Sigmoid colon (tissue), 7 donors: ENCODE data around the gene CYP26B1. TPM values are rescaled to one million over a fixed set of nuclear protein-coding genes. Genes with fewer than 3 reads are reported as not detected.

Experiments
- DNase-seq: peaks from one replicate; pipeline ENCODE4 v3.0.0-alpha.2; 2019
- H3K27ac ChIP-seq, 4 donors: fragments of 200-600 bp; sonication (generic); one replicate each; pipeline ENCODE4 v1.5.1; 2016 to 2019; ENCODE audit warnings: mild to moderate bottlenecking in 1 of 4
- H3K27me3 ChIP-seq, 3 donors: fragments of 200-600 bp; sonication (generic); one replicate each; pipeline ENCODE4 v1.5.1; 2019; ENCODE audit warnings: mild to moderate bottlenecking in 1 of 3
- H3K36me3 ChIP-seq, 4 donors: fragments of 200-600 bp; sonication (generic); one replicate each; pipeline ENCODE4 v1.5.1; 2016 to 2019
- H3K4me1 ChIP-seq, 4 donors: fragments of 200-600 bp; sonication (generic); one replicate each; pipeline ENCODE4 v1.5.1; 2017 to 2019
- H3K4me3 ChIP-seq, 4 donors: fragments of 200-600 bp; sonication (generic); one replicate each; pipeline ENCODE4 v1.5.1; 2017 to 2019; ENCODE audit warnings: mild to moderate bottlenecking in 2 of 4, moderate library complexity in 1 of 4
- H3K9me3 ChIP-seq, 4 donors: fragments of 200-600 bp in 3 of 4; sonication (generic) in 3 of 4; one replicate each; pipeline versions ENCODE4 v1.5.1 to v1.6.1; 2013 to 2019
- CTCF ChIP-seq, 4 experiments: fragments of 450-650 bp in 3 of 4; fragments of 200-600 bp in 1 of 4; IDR thresholded peaks; one replicate each; pipeline ENCODE4 v1.5.1; 2016 to 2019; ENCODE audit warnings: antibody characterized with exemption in 4 of 4, mild to moderate bottlenecking in 3 of 4, moderate library complexity in 2 of 4
- EP300 ChIP-seq, 4 donors: sonication (generic); formaldehyde crosslinking; IDR thresholded peaks; one replicate each; pipeline ENCODE4 v1.6.1; 2017; ENCODE audit warnings: antibody characterized with exemption in 4 of 4
- POLR2A ChIP-seq, 2 donors: fragments of 450-650 bp; IDR thresholded peaks; one replicate each; pipeline ENCODE4 v1.6.1; 2016; ENCODE audit warnings: antibody characterized with exemption in 2 of 2, mild to moderate bottlenecking in 2 of 2, moderate library complexity in 2 of 2
- POLR2AphosphoS5 ChIP-seq, 4 donors: sonication (generic); formaldehyde crosslinking; IDR thresholded peaks; one replicate each; pipeline ENCODE4 v1.6.1; 2017; ENCODE audit warnings: antibody characterized with exemption in 4 of 4
- WGBS, 2 donors: extraction: QIAGEN DNeasy Blood & Tissue Kit; methylation state at CpG; one replicate each; pipeline ENCODE4 v1.1.7; 2013; 5-methylcytosine and 5-hydroxymethylcytosine counted together
- intact Hi-C: fragments of 100-400 bp; cut with DNase I; formaldehyde crosslinking; loops from one replicate; pipeline ENCODE4 v1.15.1; 2023
- polyA plus RNA-seq, 3 donors: library from polyadenylated mRNA; stranded (reverse); fragments of 200-250 nt; gene quantifications; one replicate each; pipeline ENCODE4 v1.2.3, GENCODE V29; 2013
- total RNA-seq, 4 donors: library from RNA; depleted of rRNA; stranded (reverse); fragments of >200 nt; gene quantifications; one replicate each; pipeline ENCODE4 v1.1.0, GENCODE V29; 2016
- donor health status: healthy with polysubstance abuse.
- donor health status: Bipolar disorder and iron deficiency.
- donor health status: healthy.

The CYP26B1 gene
- total and polyA plus RNA-seq, 7 donors, result 0.46 to 5.0 (median 2.5) TPM

- H3K27ac ChIP-seq, result no peak overlapping the region
- H3K4me1 ChIP-seq, result peaks cover 0 to 48% (median 44%) of the 10 kb centered on the region in 4 donors
- H3K27me3 ChIP-seq, result peaks cover 38 to 85% (median 41%) of the 10 kb centered on the region in 3 donors
- intact Hi-C loops, result loop anchor here (1.0 to 10.0 kb wide), 6 partner anchors 226 to 923 kb away; partner anchors contain the start of gene PAIP2B
- H3K36me3 ChIP-seq, result no peaks in the 10 kb centered on the region
- peak; percentile 88 for DNase-seq
- TF ChIP-seq CTCF (IDR thresholded peaks at IDR 0.05) (peak; percentile 81 to 90 (median 84)), EP300 (IDR thresholded peaks at IDR 0.05) (no peak), POLR2AphosphoS5 (IDR thresholded peaks at IDR 0.05) (no peak), POLR2A (IDR thresholded peaks at IDR 0.05) (no peak)
- H3K9me3 ChIP-seq, result no peaks in the 10 kb centered on the region
- 3 to 6% methylated on average over 28 of the region's 28 CpGs for WGBS, 2 donors
- peak overlapping the region in 3 of 4 donors; percentile 43 to 55 (median 44) for H3K4me3 ChIP-seq
Measured at GRCh38 chr2:72150157-72150860, 2.6 kb upstream of the CYP26B1 start.

- 1 to 3% methylated on average over 45 of the region's 45 CpGs for WGBS, 2 donors
- Histone ChIP-seq H3K9me3 (no peaks in the 10 kb centered on the region), H3K4me1 (peaks cover 0 to 54% (median 51%) of the 10 kb centered on the region in 4 donors), H3K27ac (no peak overlapping the region), H3K36me3 (no peaks in the 10 kb centered on the region), H3K4me3 (peak overlapping the region in 3 of 4 donors; percentile 43 to 55 (median 44)), H3K27me3 (peaks cover 38 to 90% (median 47%) of the 10 kb centered on the region in 3 donors)
- no peak for TF ChIP-seq EP300 (IDR thresholded peaks at IDR 0.05)
- TF ChIP-seq POLR2AphosphoS5 (IDR thresholded peaks at IDR 0.05), result peak in 2 of 4 donors; percentile 5 to 20
- TF ChIP-seq CTCF (IDR thresholded peaks at IDR 0.05), result no peak
- intact Hi-C loops, result loop anchor here (1.0 to 10.0 kb wide), 8 partner anchors 225 to 922 kb away; partner anchors contain the start of gene PAIP2B
- peak; percentile 63 for DNase-seq
Measured at GRCh38 chr2:72149556-72150156, 2.0 kb upstream of the CYP26B1 start.

- H3K27me3 ChIP-seq, result peaks cover 38 to 90% (median 51%) of the 10 kb centered on the region in 3 donors
Measured at GRCh38 chr2:72148837-72149555, 1.3 kb upstream of the CYP26B1 start.

More at GRCh38 chr2:72148837-72149555, 1.3 kb upstream of the CYP26B1 start:
- H3K27ac ChIP-seq, result peak overlapping the region in 1 of 4 donors; percentile 27
- H3K9me3 ChIP-seq, result no peaks in the 10 kb centered on the region
- H3K36me3 ChIP-seq, result no peaks in the 10 kb centered on the region
- peaks cover 0 to 61% (median 57%) of the 10 kb centered on the region in 4 donors for H3K4me1 ChIP-seq
- WGBS, 2 donors, result 1% methylated on average over 65 of the region's 65 CpGs
- peak overlapping the region; percentile 31 to 55 (median 44) for H3K4me3 ChIP-seq
- TF ChIP-seq POLR2AphosphoS5 (IDR thresholded peaks at IDR 0.05), result peak in 2 of 4 donors; percentile 14 to 34
- no peak for TF ChIP-seq CTCF (IDR thresholded peaks at IDR 0.05)
- peak; percentile 72 for DNase-seq
- intact Hi-C loops, result loop anchor here (1.0 to 5.0 kb wide), 2 partner anchors 532 to 601 kb away; no protein-coding TSS in a partner anchor
